Middle frontal gyrus (tissue), 1 donor: ENCODE measurements around the gene SERGEF.

Experiments
- DNase-seq: peaks from one replicate; pipeline ENCODE4 v3.0.0-alpha.2; 2015; ENCODE audit warnings: low spot score; ENCODE audit errors: extremely low spot score

Gene SERGEF

DNA sequence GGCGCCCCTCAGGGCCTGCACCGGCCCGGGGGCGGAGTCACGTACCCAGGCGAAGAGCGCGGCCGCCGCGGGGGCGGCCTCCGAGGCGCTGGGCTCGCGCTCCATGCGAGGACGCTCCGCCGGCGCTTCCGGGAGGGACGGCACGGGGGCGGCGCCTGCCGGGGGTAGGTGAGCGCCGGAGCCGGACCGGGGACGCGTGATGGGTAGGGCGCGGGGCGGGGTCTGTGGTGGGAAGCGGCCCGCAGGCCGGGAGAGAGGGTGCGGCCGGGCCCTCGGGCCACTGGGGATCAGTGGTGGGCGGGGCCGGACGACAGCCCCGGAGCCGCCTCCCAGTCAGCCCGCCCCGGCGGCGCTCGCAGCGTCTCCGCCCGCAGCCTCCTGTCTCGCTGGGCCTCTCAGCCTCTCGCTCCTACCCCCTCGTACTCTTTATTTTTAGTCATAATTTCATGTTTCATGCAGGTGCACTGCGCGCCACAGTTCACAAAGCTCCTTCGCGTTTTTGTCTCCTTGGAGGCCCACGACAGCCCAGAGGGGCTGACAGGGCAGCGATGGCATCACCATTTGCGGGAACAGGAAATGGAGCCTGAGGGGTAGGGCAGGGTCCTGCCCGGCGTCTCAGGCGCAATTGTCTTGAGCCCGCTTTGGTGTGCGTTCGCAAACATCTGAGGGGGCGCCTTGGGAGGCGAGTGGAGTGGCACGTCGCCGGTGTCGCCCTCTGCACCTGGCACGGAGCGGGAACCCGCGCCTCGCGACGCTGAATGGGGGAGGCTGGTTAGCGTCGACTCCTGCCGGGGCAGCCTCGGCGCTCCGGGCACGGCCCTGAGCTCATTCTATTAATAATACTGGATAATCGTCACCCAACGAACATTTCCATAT lies at the start of gene SERGEF:
Gene SERGEF (minus strand): TSS at position 142 of the 876 bp plus-strand sequence. CDS start 37 bp downstream, at position 105.
- peak; percentile 69 for DNase-seq

DNA sequence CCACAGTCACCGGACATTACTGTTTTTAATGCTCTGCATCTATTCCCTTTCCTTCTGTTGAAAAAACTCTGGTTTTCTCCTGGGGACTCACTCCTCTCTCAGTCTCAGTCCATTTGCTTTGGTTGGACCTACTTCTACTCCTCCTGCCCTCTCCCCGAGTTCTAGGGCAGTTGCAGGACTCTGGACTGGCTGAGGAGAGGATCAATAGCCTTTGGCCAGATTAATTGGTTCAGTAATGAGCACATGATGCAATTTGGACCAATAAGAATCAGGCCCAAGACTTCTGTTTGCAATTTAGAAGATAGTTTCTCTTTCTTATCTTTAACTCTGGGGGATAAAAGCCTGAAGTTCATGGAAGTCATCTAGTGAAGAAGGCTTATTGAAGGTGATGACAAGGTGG lies 48.5 kb upstream of the SERGEF start:
- DNase-seq: no peak

GRCh38 chr11:18056561-18057181 lies 43.8 kb upstream of the SERGEF start:
- no peak for DNase-seq

- no peak for DNase-seq
Measured at GRCh38 chr11:18054511-18055103, 41.8 kb upstream of the SERGEF start.

GRCh38 chr11:18050848-18051247 lies 38.0 kb upstream of the SERGEF start:
- DNase-seq: no peak

DNA sequence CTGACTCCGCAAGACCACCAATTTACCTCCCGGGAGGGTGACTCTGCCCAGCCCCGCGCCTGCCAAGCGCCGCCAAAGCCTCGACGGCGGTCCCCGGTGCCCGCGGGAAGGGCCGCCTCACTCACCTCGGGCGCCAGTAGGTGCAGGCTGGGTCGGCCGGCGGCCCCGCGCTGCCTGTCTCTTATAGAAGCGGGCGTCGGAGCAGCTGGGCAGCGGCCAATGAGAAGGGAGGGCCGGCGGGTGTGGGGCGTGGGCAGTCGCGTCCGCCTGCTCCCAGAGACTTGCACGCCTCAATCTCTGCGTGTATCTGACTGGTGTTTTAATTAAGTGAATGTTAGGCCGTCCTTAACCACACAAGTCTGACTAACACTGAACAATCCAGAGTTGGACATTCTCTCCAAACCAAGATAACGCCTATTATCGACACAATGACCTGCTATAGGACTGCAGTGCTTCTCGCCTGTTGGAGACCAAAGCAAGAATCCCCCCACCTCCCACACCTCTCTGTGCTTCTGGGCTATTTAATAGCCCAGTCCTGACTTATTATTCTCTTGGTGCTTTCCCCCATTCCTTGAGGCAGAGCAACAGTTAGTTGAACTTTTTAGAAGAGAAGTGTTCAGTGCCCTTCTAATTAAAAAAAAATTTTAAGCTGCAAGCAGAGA lies 33.4 kb upstream of the SERGEF start, which contains the start of gene TPH1:
Gene TPH1 (minus strand): TSS at position 154 of the 662 bp plus-strand sequence. CDS start 5,507 bp downstream, outside the sequence.
- DNase-seq: no peak

- no peak for DNase-seq
Measured at GRCh38 chr11:18036456-18036855, 23.6 kb upstream of the SERGEF start.

DNA sequence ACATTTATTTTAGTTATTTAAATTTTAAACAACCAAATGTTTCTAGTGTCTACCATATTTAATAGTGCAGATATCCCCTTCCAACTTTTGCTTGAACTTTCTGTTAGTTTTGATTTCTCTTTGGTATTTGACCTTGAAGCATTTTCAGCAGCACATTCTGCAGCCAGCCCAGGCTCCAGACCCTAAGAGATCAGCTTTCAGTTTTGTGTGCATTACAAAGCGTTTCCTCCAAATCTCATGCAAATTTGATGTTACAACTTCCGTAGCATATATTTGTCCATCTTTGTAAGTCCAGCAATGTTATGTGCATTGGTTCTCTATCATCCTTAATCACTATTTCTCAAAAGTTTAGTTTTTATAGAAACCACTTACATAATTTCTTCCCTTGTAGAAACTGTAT lies 14.6 kb upstream of the SERGEF start:
- no peak for DNase-seq

GRCh38 chr11:18022419-18022818 lies 9.6 kb upstream of the SERGEF start:
- no peak for DNase-seq

GRCh38 chr11:18019650-18020049 lies 6.8 kb upstream of the SERGEF start:
- DNase-seq: no peak

GRCh38 chr11:18016789-18017188 lies 3.9 kb upstream of the SERGEF start:
- DNase-seq: no peak

DNA sequence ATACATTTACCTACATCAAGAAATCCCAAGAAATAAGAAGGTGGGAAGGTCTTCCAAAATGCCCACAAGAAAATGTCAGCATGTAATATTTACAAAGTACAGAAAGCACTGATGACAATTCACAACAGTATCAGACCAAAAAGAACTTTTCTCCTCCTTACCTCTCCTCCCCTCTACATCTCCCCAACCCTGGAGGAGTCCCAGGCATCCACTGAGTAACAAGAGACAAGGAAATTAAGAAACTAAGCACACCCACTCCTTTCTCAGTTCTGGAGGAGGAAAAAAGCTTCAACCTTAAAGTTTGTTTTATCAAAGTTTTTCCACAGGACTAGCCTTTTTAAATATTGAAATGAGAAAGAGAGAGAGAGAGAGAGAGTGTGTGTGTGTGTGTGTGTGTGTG lies 2.0 kb upstream of the SERGEF start:
- no peak for DNase-seq

GRCh38 chr11:18013790-18014507 lies 1.1 kb upstream of the SERGEF start:
- no peak for DNase-seq

DNA sequence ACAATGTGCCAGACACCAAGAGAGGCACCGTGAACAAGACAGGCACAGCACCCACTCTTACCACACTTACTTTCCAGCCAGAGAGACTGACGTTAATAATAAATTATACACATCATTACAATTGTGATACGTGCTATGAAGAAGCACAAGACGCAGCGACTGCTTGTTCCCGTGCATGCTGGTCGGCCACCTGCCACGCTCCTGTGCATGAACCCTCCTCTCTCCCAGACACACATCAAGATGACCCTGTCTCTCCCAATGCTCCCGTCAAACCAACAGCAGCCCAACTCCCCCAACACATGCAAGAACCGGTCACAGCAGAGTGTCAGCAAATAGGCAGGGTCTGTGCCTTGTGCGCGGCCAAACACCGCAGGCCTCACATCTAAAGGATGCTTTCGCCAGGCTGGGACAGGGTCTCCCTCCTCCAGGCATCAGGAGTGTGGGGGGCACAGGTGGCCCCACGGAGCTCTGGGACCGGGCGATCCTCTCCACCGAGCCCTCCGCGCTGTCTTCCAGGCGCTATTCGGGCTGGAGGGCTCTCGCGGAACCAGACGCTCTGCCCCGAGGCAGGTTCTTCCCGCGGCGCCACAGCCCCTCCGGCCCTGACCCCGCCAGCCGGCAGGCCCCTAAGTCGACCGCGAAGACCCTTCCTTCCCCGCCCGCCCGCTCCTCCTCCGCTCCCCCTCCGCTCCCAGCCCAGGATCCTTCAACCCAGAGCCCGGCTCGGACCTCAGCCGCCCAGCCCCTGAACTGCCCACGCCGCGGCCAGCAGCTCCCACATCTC lies 533 bp downstream of the SERGEF start:
- DNase-seq: no peak

GRCh38 chr11:18011633-18012032 lies 1.2 kb downstream of the SERGEF start:
- DNase-seq: no peak

GRCh38 chr11:18010977-18011586 lies 1.8 kb downstream of the SERGEF start:
- DNase-seq: no peak

DNA sequence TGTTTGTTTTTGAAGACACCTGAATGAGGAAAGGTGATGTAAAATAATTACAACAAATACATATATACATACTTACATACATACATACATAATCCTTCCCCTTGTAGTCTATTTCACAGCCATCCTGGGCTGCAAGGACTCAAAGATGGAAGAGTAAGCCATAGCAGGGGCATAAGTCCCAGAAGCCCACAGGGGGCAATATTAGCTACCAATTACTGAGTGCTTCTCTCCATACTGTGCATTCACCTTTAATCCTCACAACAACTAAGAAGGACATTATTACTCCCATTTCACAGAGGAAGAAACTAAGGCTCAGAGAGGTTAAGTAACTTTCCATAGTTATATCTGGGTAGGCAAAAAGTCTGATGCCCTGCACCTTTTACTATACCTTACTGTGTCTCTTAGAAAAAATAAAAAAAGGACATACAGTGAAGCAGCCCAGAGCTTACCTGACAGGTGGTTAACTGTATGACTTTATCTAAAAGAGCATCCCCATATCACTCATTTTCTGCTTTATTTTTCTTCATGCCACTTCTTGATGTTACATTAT lies 2.7 kb downstream of the SERGEF start:
- DNase-seq: no peak

GRCh38 chr11:18005376-18006129 lies 7.3 kb downstream of the SERGEF start:
- no peak for DNase-seq

GRCh38 chr11:18001191-18001590 lies 11.7 kb downstream of the SERGEF start:
- DNase-seq: no peak
